SKM-1 treated with dmso at 0.1 percent for 144 hours (cell line): ENCODE results near the gene PHF5A.
"Not testable (repeated sequence)": the region's sequence is repeated elsewhere in the genome, so short reads cannot be mapped to it uniquely, and the experiment has no call there.

ENCODE experiments used
- DNase-seq: peaks from one replicate; lab custom pipeline; 2025; ENCODE audit not compliant: unreplicated experiment; lab: John Stamatoyannopoulos, UW

Gene PHF5A

DNA sequence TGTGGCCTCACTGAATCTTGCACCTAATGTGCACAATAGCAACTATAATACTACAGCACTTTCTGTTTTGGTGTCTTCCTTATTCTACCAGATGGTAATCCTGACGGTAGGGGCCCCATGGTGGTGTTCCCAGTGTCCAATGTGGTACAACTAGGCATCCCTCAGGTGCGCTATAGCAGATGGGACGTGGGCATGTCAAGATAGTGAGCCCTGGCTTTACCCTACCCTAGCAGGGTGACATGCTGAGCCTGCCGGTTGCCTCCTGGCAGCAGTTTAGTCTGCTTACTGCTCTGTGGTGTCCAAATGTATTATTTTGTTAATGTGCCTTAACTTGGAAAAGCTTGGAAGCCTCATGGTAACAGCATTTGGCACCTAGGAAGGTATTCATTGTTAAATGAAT, 19.6 kb upstream of the PHF5A start:
- DNase-seq = no peak

DNA sequence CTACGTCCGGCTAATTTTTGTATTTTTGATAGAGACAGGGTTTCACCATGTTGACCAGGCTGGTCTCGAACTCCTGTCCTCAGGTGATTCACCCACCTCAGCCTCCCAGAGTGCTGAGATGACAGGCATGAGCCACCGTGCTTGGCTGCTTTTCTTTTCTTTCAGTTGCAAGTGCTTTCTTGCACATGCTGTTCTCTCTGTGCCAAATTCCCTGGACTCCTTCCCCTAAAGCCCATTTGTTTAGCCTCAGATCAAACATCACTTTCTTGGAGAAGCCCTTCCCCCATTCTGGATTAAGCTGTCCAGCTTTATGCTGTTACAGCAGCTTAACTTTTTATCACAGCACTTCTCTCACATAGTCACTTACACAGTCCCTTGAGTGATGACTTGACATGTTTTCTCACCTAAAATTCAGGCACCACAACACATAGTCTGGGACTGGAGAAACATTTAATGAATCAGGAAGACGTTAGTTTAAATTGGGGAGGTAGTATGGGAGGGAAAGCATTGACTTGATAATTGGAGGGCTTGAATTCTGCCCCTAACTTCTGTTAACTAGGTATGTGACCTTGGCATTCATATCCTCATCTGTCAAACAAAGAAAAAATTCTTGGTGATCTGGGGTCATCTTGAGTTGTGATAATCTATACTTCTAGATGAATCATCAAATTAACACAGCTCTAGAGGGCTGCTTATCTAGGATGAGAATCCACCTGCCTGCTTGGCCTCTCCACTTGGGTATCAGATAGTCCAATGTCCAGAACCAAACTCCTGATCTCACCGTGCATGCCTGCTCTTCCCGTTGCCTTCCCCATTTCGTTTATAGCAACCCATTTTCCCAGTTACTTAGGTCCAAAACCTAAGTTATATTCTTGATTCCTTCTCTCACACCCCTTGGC, 18.8 kb upstream of the PHF5A start:
- no peak for DNase-seq

DNA sequence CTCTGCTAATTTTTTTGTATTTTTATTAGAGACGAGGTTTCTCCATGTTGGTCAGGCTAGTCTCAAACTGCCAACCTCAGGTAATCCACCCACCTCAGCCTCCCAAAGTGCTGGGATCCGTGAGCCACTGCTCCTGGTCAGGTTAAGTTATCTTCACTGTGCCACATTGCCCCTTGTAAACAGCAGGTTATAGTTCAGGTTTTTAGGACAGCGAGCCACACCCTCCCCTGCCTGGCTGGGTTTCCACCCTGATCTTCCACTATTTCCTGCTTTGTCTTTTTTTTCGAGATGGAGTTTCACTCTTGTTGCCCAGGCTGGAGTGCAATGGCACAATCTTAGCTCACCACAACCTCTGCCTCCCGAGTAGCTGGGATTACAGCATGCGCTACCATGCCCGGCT, 16.5 kb upstream of the PHF5A start:
- no peak for DNase-seq

DNA sequence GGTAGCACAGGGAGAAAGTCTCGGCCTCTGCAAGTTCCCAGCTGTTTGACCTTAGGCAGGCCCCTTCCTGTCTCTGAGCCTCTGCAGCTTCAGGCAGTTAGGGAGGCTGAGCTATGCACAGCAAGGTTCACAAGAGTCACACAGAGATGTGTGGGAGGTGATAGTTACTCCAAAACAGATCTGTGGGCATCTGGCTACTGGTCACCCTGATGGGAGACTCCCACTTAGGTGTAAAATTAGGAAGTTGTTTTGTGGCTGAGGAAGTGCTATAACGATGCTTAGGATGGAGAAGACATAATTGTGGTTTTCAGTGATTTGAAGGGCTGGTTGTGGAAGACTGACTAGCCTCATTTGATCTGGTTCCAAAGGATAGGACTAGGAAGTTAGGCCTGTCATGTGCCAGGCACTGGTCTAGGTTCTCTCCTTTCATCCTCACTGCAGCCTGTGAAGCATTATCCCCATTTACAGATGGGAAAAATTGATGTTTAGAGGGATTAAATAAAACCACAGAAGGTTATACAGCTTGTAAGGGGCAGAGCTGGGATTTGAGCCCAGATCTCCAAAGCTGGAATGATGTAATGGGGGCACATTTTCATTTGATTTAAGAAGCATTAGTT, 13.9 kb upstream of the PHF5A start:
- DNase-seq = no peak

DNA sequence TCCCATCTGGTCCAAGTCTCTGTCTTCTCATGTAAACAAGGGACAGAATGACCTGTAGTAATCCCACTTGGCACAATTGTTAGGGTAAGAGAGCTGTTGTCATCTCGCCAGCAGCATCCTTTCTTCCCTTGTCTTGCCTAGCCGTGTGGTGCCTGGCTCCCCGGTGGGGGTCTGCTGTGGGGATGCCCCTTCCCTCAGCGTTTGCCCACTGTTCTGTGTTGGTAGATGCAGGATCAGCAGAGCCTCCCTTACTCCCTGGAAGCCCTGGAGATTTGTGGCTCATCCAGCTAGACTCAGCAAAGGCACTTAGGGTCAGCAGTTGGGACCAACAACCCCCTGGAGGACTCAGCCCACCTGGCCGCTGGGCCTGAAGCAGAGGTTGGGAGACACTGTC, 13.4 kb upstream of the PHF5A start:
- no peak for DNase-seq

DNA sequence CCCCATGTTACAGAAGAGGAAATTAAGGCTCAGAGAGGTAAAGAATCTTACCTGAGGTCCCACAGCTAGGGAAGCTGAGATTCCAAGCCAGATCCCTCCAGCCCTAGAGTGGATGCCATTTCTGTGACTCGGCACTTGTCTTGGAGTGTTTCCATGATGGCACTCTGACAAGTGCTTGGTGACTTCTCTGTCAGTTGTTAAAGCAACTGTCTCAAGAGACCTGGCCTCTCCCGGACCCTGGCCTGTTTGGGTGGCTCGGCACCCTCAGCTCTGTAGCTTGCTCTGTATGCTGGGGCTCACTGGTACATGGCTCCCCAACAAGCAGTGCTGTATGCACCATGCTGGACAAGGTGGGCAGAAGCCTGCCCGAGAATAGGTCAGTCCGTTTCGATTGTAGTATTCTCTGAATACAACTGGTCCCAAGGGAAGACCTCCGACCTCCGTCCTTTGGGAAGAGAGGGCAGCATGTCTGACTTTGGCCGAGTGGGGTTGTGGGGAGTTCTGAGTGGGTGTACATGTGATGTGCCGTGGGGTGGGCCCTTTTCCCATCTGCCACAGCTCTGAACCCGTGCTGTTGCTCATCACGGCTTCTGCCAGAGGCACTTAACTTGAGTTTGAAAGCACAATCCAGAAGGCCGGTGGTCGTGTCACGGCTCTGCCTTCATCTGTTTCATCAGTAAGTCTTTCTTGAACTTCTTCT, 12.8 kb upstream of the PHF5A start:
- no peak for DNase-seq

DNA sequence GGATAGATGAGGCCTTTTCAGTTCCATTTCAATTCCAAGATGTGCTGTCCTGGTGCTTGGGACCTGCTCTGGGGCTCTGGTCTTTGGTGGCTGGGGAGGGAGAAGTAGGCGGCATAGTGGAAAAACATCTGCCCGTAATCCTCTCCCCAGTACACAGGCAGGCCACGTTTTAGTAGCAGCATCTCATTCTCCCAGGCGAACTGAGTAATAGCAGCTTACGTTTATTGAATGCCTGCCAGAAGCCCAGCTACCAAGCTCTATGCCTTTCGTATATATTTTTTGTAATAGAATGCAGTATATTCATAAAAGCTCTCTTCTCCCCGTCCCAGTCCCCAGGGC, 11.9 kb upstream of the PHF5A start:
- DNase-seq = no peak

DNA sequence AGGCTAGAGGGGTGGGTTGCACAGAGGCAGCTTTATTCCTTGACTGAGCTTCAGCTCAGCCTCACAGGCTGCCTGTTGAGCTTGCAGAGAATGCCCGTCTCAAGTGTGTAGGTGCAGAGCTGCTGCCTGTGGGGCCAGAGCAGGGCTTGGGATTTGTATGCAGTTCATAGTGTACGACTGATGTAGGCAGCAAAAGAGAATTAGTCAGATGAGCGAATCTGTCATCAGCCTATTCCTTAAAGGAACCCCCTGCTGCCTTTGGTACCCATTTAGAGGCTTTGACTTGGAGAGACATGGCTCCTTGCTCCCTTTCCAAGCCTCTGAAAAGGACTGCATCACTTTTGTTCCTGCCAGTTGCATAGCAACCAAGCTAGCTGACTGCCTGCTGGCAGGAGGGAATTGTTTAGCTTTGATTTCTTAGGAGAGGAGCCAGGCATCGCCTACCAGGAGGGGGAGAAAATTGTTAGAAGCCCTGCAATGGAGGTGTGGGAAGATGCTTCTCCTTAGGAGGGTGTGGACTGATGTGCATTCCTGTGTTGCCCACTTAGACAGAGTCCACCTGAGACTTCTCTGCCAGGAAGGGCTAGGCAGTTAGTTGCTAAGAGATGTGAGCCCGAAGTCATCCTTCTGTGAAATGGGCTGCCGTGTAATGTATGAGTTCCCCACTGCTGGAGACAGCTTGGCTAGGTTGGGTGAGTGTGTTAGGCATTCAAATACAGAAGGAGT, 11.3 kb upstream of the PHF5A start:
- DNase-seq = no peak

DNA sequence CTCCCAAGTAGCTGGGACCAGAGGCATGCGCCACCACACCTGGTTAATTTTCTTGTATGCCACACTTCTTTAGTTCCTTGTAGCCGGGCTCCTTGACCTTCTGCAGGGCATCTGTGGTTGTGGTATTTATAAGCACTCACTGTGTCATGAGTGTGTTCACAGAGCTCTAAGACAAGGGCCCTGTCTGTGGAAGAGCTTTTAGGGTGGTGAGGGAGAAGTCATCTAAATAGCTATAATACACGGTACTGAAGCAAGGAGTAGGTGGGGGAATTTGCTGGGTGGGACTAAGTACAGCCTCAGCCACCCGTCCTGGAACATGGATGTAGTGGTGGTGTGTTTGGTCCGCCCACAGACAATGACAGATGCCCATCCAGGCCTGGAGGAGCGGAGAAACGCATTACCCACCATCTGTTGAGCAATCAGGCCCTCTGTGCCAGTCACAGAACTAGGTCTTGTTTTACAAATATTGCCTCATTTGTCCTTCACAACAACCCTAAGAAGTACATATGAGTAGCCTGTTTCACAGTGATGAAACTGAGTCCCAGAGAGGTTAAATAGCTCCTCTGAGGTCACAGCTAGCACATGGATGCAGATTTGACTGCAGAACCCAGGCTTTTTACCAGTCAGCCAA, 10.5 kb upstream of the PHF5A start:
- no peak for DNase-seq

DNA sequence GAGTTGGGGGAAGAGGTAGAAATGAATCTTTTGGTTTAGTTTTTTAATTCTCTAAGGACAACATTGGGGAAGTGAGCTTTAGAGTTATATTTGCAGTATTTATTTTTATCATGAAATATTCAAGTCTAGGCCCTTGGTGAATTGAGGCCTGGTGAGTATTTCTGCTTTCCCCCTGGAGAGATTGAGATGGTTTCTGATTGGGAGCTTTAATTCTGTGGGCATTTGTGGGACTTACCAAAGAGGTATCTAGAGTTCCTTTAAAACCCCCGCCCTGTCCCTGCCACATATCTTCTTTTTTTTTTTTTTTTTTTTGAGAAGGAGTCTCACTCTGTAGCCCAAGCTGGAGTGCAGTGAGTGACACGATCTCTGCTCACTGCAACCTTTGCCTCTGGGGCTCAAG, 10.0 kb upstream of the PHF5A start:
- DNase-seq = no peak

DNA sequence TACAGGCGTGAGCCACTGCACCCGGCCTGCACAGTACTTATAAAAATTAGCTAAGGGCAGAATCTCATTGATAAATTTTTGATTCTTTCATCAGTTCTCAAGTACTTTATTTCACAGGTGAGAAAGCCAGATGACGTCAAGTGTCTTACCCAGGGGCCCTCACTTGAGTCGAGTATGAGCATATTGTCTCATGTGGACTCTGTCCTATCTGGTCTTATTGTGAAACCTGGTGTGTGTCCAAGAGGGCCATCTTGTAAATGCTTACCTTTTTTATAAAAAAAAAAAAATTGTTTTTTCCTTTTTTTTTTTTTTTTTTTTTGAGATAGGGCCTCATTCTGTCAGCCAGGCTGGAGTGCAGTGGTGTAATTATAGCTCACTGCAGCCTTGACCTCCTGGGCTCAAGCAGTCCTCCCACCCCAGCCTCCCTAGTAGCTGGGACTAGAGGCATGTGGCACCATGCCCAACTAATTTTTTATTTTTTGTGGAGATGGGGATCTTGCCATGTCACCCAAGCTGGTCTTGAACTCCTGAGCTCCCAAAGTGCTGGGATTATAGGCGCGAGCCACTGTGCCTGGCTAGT, 6.5 kb upstream of the PHF5A start:
- no peak for DNase-seq

DNA sequence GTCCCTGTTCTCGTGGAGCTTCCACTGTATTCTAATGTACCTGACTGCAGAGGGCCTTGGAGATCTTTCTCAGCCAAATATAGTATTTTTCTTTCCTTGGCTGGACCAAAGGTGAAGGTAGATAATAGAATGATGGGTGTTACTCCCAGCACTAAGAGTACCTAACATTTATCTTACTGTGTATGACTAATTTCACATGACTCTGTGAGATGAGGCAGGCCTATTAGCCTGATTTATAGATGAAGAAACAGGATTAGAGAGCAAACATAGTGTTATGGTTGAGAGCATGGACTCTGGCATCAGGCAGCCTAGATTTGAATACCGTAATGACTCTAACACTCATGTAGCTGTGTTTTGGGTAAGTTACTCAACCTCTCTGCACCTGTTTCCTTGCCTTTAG, 3.1 kb upstream of the PHF5A start:
- no peak for DNase-seq

DNA sequence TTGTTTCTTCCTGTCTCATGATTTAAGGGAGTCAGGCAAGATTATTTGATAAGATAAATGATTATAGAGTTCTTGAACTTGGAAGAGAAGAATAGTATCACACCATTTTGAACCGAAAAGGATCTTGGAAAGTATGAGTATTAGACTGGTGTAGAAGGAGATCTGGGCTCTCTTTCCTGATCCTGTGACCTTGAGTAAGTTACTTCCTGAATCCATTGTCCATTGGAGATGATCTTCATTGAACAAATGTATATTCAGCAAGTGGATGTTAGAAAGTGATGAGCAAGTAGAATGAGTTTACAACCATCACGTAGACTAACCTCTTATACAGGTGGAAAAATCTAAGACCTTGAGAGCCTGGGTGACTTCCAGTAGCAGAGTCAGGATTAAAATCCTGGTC, 2.4 kb upstream of the PHF5A start:
- DNase-seq = no peak

DNA sequence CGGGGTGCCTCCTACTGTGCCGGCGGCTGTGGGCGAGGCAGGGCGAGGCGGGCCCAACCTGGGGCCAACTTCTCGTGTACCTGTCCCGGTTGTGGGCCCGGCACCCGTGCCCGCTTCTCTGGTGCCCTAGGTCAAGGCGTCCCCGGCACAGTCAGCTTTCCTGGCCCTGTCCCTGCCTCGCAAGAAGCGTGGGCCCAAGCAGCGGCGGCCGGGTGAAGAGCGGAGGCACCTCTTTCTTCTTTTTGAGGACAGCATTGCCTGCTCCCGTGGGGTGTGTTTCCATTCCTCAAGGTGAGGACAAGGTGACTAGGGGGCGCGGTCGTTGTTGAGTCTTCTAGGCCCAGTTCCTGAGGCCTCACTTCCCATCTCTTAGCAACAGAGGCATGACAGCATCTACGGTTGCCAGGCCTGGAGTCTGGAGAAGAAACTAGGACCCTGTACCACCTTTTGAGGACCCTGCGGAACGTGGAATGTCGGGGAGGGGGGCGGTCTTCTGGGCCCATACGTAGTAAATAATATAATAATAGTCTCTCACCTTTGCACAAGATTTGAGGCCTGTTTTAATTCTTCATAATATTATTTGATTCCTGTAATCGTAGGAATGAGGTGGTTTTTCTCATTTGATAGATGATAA, 843 bp upstream of the PHF5A start:
- DNase-seq = peak; percentile 46

DNA sequence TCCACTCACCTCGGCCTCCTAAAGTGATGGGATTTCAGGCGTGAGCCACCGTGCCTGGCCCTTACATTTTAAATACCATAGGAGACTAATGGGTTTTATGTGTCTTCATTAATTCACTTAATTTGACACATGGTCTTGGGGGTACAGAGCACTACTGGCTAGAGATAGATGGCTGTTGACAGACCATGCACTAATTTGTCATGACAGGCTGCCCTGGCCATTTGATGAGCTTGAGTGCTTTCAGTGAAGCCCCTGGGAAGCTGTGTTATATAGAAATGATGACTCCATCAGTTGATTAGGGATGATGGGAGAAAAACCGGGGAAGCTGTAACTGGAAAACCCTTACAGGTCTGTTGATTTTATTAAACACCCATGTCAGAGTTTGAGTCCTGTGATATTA, 6.6 kb downstream of the PHF5A start:
- DNase-seq = no peak

DNA sequence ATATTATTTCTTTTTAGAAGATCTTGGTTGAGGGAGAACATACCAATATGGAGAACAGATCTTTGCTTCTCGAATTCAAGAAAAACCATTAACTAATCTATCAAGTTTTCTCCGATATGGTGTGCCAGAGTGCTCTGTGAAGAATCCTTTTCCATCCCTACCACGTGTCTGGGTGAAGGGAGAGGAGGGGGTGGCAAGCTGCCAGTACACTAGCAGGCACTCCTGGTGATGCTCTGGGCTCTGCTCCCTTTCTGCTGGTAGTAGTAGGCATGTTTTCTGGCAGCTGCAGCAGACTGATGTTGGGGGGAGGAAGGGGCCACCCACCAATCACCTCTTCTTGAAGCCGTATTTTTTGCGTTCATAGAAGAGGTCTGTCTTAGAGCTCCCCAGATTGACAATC, 8.4 kb downstream of the PHF5A start:
- DNase-seq = not testable (repeated sequence)

DNA sequence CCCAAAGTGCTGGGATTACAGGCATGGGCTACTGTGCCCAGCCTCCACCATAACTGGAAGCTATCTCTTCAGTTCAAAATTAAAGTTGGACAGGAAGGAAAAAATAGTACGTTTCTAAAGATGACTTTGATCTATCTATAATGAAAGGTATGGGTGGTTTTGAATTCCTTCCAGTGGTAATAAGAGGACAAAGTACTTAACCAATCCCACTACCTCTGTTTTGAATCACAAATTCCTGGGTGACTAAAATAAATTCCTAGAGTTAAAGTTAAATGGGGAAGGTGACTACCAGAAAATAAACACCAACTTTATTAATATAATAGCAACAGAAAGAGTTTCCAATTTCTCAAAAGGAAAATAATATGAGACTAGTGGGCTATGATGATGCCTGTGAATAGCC, 9.1 kb downstream of the PHF5A start:
- no peak for DNase-seq

DNA sequence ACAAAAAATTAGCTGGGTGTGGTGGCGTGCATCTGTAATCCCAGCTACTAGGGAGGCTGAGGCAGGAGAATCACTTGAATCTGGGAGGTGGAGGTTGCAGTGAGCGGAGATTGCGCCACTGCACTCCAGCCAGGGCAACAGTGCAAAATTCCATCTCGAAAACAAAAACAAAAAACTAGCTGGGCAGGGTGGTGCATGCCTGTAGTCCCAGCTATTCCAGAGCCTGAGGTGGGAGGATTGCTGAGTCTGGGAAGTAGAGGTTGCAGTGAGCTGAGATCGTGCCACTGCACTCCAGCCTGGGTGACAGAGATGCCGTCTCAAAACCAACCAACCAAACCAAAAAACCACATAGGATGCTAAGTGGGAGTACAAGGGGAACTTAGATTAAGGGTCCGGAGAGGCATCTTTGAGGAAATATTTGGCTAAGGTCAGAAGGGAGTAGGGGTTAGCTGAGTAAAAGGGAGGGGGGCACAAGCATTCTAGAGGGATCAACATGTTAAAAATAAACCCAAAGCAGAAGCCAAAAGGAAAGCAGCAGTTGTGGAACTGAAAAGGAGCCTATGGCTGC, 10.2 kb downstream of the PHF5A start:
- DNase-seq = no peak

DNA sequence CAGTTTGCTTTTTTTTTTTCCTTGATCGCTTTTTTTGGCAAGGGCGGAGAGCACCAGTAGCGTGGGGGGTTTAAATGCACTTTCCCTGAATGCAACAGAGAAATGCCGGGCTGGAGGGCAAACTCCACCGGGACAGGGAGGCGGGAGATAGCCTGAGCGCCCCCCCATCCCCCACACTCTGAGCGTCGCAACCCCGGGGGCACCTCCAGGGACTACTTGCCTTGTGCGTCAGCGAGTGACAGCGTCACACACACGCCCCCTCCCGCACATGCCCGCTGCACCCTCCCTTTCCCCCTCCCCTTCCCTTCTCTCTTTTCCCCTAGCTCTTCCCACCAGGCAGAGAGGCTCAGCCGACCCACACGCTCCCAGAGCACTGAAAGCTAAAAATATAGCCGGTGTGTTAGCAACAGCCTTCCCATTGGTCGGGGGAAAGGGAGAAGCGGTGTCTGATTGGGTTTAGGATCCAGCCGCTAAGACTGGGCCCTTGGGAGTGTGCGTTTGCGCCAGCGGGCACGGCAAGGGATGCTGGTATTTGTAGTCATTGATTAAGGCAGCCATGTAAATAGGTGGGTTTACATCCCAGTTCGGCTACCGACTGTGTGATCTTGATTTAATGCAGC, 20.2 kb downstream of the PHF5A start:
- DNase-seq = peak; percentile 99
